ENCODE data around the gene PRIM2. TPM values are rescaled to one million over a fixed set of nuclear protein-coding genes. Genes with fewer than 3 reads are reported as not detected.
A peak's percentile ranks its signal among the peaks of the same experiment; 100 is the strongest.
"Not testable (repeated sequence)": the region's sequence is repeated elsewhere in the genome, so short reads cannot be mapped to it uniquely, and the experiment has no call there.

PRIM2 gene
- total RNA-seq, 3 donors from 2014 or later = 11.7 to 16.9 (median 12.7) TPM

GRCh38 chr6:57432919-57433684, 115.7 kb downstream of the PRIM2 start:
- ATAC-seq = no peak
- DNase-seq = no peak
- Histone ChIP-seq H3K4me3 (no peak overlapping the region), H3K36me3 (ENCODE audit: low read depth) (no peaks in the 10 kb centered on the region), H3K4me1 (ENCODE audit: low read depth) (no peaks in the 10 kb centered on the region), H3K9me3 (no peaks in the 10 kb centered on the region)
- intact Hi-C loops (cut with DNase I, micrococcal nuclease) = no loop called here
- TF ChIP-seq CTCF (IDR thresholded peaks at IDR 0.05) = no peak

- intact Hi-C loops (cut with DNase I, micrococcal nuclease); ATAC-seq; H3K4me1 ChIP-seq (ENCODE audit: low read depth); H3K9me3 ChIP-seq; H3K4me3 ChIP-seq; H3K36me3 ChIP-seq (ENCODE audit: low read depth); DNase-seq: not testable (repeated sequence)
Measured at GRCh38 chr6:57433790-57434189, 116.4 kb downstream of the PRIM2 start.

GRCh38 chr6:57434944-57435343, 117.5 kb downstream of the PRIM2 start:
- Histone ChIP-seq H3K4me1 (ENCODE audit: low read depth) (no peaks in the 10 kb centered on the region), H3K4me3 (no peak overlapping the region), H3K9me3 (no peaks in the 10 kb centered on the region), H3K36me3 (ENCODE audit: low read depth) (no peaks in the 10 kb centered on the region)
- intact Hi-C loops (cut with DNase I, micrococcal nuclease) = no loop called here
- DNase-seq (no peak), ATAC-seq (no peak)
- TF ChIP-seq CTCF (IDR thresholded peaks at IDR 0.05) = no peak

GRCh38 chr6:57435475-57436160, 118.2 kb downstream of the PRIM2 start:
- intact Hi-C loops (cut with DNase I, micrococcal nuclease) = no loop called here

GRCh38 chr6:57440735-57441134, 123.3 kb downstream of the PRIM2 start:
- intact Hi-C loops (cut with DNase I, micrococcal nuclease); DNase-seq; H3K4me3 ChIP-seq: not testable (repeated sequence)

More at GRCh38 chr6:57435475-57436160, 118.2 kb downstream of the PRIM2 start:
- DNase-seq (peak in 1 of 3 donors; percentile 28), ATAC-seq (no peak)
- no peak for TF ChIP-seq CTCF (IDR thresholded peaks at IDR 0.05)
- H3K4me1 ChIP-seq (ENCODE audit: low read depth) = no peaks in the 10 kb centered on the region
- no peak overlapping the region for H3K4me3 ChIP-seq
- no peaks in the 10 kb centered on the region for H3K36me3 ChIP-seq (ENCODE audit: low read depth)
- H3K9me3 ChIP-seq = no peaks in the 10 kb centered on the region

GRCh38 chr6:57442133-57442532, 124.7 kb downstream of the PRIM2 start:
- H3K36me3 ChIP-seq (ENCODE audit: low read depth); H3K4me1 ChIP-seq (ENCODE audit: low read depth); DNase-seq; ATAC-seq; intact Hi-C loops (cut with DNase I, micrococcal nuclease); H3K4me3 ChIP-seq; H3K9me3 ChIP-seq: not testable (repeated sequence)

More at GRCh38 chr6:57440735-57441134, 123.3 kb downstream of the PRIM2 start:
- H3K4me1 ChIP-seq (ENCODE audit: low read depth); ATAC-seq; H3K9me3 ChIP-seq; H3K36me3 ChIP-seq (ENCODE audit: low read depth): not testable (repeated sequence)

GRCh38 chr6:57443181-57443580, 125.8 kb downstream of the PRIM2 start:
- H3K4me3 ChIP-seq; H3K9me3 ChIP-seq; ATAC-seq; H3K36me3 ChIP-seq (ENCODE audit: low read depth); intact Hi-C loops (cut with DNase I, micrococcal nuclease); H3K4me1 ChIP-seq (ENCODE audit: low read depth); DNase-seq: not testable (repeated sequence)

GRCh38 chr6:57444787-57445186, 127.4 kb downstream of the PRIM2 start:
- ATAC-seq; intact Hi-C loops (cut with DNase I, micrococcal nuclease); H3K4me1 ChIP-seq (ENCODE audit: low read depth); H3K9me3 ChIP-seq; H3K4me3 ChIP-seq; H3K36me3 ChIP-seq (ENCODE audit: low read depth); DNase-seq: not testable (repeated sequence)

GRCh38 chr6:57445379-57445778, 127.9 kb downstream of the PRIM2 start:
- H3K9me3 ChIP-seq; H3K4me3 ChIP-seq; H3K4me1 ChIP-seq (ENCODE audit: low read depth); intact Hi-C loops (cut with DNase I, micrococcal nuclease); DNase-seq; H3K36me3 ChIP-seq (ENCODE audit: low read depth); ATAC-seq: not testable (repeated sequence)

- DNase-seq, ATAC-seq: not testable (repeated sequence)
Measured at GRCh38 chr6:57445790-57446468, 128.5 kb downstream of the PRIM2 start.

More at GRCh38 chr6:57445790-57446468, 128.5 kb downstream of the PRIM2 start:
- H3K4me1 ChIP-seq (ENCODE audit: low read depth); H3K36me3 ChIP-seq (ENCODE audit: low read depth); H3K9me3 ChIP-seq; intact Hi-C loops (cut with DNase I, micrococcal nuclease); H3K4me3 ChIP-seq: not testable (repeated sequence)
